ENCODE results near the gene GNA12.
"Not testable (repeated sequence)": the region's sequence is repeated elsewhere in the genome, so short reads cannot be mapped to it uniquely, and the experiment has no call there.

GNA12 gene

GRCh38 chr7:2751086-2751485, 93.0 kb downstream of the GNA12 start:
- DNase-seq (ENCODE audit: low spot score) = no peak

GRCh38 chr7:2750004-2750407, 94.1 kb downstream of the GNA12 start:
- DNase-seq (ENCODE audit: low spot score) = no peak

DNA sequence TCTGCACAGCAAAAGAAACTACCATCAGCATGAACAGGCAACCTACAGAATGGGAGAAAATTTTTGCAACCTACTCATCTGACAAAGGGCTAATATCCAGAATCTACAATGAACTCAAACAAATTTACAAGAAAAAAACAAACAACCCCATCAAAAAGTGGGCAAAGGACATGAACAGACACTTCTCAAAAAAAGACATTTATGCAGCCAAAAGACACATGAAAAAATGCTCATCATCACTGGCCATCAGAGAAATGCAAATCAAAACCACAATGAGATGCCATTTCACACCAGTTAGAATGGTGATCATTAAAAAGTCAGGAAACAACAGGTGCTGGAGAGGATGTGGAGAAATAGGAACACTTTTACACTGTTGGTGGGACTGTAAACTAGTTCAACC, 95.4 kb downstream of the GNA12 start:
- not testable (repeated sequence) for DNase-seq (ENCODE audit: low spot score)

GRCh38 chr7:2743523-2744185, 100.5 kb downstream of the GNA12 start:
- not testable (repeated sequence) for DNase-seq (ENCODE audit: low spot score)

DNA sequence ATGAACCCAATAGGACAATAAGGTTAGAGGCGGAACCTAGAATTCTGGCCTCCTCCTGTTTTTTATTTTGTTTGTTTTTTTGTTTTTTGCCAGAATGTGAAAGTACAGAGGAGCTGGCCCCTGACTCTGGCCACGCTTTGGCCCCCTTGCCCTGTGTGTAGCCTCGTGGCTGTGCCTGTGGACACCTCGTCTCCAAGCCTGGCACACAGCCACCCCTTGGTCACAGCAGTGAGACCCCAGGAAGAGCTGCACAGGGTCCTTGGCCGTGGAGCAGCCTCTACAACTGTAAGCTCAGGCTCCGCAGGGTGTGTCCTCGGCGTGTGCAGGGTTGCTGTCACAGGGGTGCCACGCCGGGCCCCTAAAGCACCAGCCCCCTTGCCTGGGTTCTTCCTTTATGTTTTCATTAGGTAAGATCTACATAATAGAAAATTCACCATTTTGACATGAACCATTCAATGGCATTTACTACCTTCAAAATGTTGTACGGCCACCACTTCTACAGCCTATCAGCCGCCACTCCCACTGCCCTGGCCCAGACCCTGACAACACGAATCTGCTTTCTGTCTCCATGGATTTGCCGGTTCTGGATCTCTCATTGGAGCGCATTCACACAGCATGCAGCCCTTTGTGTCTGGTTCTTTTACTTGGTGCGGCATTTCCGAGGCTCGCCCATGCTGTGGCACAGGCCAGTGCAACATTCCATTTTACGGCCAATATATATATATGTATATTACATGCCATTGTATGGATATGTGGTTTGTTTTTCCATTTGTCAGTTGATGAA, 105.2 kb downstream of the GNA12 start:
- DNase-seq (ENCODE audit: low spot score) = no peak

DNA sequence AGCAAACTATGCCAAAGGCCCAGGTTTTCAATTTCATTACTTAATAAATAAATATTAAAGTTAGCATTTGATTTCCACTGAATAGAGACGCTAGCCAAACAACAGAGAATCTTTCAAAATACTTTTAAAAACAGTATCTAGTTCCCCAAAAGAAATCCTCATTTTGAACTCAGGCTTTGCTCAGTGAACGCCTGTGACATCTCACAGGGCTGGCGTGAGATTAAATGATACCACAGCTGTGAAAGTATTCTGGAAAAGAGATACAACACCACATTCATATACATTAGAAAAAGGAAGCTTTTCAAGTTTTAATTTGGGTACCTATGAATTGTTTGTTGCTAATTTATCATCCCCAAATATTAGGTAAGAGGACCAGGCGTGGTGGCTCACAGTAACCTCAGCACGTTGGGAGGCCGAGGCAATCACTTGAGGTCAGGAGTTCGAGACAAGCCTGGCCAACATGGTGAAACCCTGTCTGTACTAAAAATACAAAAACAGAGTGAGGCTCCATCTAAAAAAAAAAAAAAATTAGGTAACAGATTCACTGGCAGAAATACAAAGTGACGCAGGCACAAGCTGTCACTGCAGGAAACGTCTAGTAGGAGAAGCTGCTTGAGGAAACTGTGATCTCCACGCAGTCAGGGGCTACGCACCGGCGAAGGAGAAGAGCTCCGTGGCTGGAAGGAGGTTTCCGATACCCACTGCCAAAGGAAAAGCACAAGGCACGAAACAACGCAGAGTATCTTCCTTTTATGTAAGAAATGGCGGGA, 106.2 kb downstream of the GNA12 start:
- no peak for DNase-seq (ENCODE audit: low spot score)

- not testable (repeated sequence) for DNase-seq (ENCODE audit: low spot score)
Observed at GRCh38 chr7:2737005-2737743, 106.9 kb downstream of the GNA12 start.

DNA sequence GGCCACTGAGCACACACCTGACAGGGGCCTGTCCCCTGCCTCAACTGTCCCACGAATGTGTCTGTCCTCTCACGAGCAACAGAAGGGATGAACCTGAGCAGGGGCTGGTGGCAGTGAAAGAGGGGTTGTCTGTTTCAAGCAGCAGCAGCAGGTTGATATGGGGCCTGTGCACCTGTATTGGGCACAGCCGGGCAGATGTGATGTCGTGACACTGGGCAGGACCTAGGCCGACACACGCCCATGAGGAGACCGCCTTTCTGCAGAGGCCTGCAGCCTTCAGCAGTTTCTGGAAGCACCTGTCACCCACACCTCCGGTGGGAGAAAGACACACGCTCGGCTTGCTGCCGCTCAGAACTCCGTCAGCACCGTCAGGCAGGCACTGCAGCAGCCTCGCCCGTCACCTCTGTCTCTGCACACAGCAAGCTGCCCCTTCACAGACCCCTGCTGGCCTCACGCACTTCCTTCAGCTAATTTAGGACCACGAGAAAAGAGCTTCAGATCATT, 107.6 kb downstream of the GNA12 start:
- DNase-seq (ENCODE audit: low spot score) = no peak

GRCh38 chr7:2735744-2736143, 108.4 kb downstream of the GNA12 start:
- no peak for DNase-seq (ENCODE audit: low spot score)

- no peak for DNase-seq (ENCODE audit: low spot score)
Observed at GRCh38 chr7:2734751-2735571, 109.1 kb downstream of the GNA12 start.

GRCh38 chr7:2734084-2734686, 109.9 kb downstream of the GNA12 start:
- no peak for DNase-seq (ENCODE audit: low spot score)

GRCh38 chr7:2732959-2733584, 111.0 kb downstream of the GNA12 start:
- no peak for DNase-seq (ENCODE audit: low spot score)

- DNase-seq (ENCODE audit: low spot score) = no peak
Observed at GRCh38 chr7:2732388-2732787, 111.7 kb downstream of the GNA12 start.

DNA sequence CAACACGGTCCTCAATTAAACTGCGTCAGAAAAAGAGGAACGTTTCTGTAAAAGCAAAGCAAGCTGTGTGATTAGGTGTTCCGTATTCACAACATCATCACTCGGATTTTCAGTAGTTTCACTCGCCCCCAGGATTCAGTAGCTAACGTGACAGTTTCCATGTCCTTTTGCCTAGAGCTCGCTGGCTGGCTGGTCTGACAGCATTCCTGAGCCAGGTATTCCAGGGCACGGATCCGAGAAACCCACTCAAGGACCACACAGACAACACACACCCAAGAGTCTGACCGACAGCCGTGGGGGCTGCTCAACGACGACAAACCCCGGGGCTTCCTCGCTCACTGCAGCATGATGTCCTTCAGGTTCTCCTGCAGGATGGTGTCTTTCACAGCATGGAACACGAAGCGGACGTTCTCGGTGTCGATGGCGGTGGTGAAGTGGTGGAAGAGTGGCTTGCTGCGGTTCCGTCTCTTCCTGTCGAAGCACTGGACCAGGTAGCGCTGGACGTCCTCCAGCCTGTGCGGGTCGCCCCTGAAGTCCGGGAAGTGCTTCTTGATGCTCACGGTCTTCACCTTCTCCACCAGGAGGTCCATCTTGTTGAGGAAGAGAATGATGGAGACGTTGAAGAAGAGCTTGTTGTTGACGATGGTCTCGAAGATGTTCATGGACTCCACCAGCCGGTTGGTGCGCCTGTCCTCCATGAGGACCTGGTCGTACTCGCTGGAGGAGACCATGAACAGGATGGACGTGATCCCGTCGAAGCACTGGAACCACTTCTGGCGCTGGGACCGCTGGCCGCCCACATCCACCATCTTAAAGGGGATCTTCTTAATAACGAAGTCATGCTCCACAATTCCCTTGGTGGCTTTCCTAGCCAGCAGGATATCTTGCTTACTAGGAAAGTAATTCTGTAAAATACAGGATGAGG, 113.0 kb downstream of the GNA12 start:
- no peak for DNase-seq (ENCODE audit: low spot score)

DNA sequence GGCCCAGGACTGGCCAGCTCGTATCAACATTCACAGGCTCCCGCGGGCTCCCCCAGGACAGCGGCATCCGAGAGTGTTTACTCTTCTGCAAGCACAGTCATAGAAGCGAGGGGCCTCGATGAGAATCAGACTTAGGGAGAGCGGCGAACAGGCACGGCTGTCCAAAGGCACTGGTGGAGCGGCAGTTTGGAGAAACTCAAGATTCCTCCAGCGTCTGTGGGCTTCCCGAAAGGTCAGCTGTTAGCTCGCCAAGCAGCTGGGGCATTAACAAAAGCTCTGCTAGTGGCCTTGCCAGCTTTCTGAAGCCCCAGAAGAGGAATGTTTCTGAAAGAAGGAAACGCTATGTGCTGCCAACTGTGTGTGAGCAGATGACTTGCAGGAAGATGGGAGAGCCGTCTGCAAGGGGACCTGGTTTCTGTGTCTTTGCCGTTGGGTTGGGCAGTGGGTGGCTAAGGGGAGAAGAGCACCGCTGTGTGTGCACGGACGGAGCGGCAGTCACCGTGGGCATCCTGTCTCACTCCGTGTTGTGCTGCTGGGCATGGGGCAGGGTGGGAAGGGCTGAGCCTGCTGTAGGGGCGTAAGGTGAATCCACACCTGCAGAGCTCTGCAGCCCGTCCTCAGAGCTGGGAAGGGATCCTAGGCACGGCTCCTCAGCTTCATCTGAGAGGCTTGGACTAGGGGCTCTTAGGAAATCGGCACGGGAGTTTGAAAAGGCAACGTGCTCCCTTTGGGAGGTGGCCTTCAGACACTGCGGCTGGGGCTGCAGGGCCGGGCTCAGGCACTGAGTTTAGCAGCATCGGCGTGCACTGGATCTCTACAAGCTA, 114.0 kb downstream of the GNA12 start:
- no peak for DNase-seq (ENCODE audit: low spot score)

DNA sequence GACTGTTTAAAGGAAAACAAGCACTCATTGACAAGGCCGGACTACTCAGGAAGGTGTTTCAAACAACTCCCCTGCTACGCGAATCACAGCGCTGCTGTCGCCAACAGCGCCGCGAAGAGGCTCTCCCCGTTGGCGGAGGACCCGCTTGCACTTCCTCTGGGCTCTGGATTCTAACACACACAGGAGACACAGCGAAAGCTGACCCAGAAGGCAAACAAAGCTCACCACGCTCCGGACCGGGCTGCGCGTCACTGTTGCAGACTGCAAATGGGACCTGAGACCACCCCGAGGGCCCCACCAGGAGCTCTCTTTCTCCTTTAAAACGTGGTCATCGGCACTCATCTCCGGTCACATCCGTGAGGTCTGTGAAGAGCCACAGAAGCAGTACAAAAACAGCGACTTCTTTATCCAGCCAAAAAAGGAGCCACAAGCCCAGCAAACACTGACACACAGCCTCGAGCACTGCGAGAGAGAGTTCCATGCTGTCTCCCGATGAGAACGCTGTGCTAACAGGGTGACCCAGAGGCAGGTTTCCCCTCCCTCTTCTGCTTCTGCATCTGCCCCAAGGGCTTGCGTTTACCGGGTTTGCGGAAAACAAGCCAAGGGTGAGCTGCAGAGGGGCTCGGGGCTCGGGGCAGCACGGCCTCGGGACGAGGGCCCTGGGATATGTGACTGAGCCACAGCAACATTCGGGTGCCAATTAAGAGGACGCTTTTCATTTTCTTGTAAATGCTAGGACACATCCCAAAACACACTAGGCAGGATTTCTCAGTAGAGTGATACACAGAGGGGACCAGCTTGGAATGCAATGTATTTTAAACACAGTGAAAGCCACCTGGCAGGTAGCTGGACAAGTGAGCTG, 114.8 kb downstream of the GNA12 start:
- DNase-seq (ENCODE audit: low spot score) = no peak

Data from HuH-7.5 (cell line).